Activated naive CD8-positive, alpha-beta T cell treated with anti-CD3 and anti-CD28 coated beads, Interleukin-2, amount 10 ng/mL, durations not matched to agents 7 days and 5 days (primary cell): ENCODE data around the gene PHF10. TPM values are rescaled to one million over a fixed set of nuclear protein-coding genes. Genes with fewer than 3 reads are reported as not detected.

Source experiments
- ATAC-seq: fragments of 150-1000 bp; cut with Tn5 transposase; one replicate; pipeline ENCODE4 v1.10.0; 2021; ENCODE audit warnings: low read depth, moderate library complexity
- POLR2A ChIA-PET: fragments of 350-600 bp; sonication (Branson Sonifier 250); formaldehyde crosslinking; loops from one replicate; lab custom pipeline; 2021; ENCODE audit warnings: antibody characterized with exemption; lab: Charles Lee
- DNase-seq: peaks from one replicate; pipeline ENCODE4 v3.0.0; 2021
- H3K27ac Mint-ChIP-seq: one replicate; pipeline ENCODE4 v1.8.0; 2022; ENCODE audit warnings: mild to moderate bottlenecking, mixed read lengths
- H3K27me3 Mint-ChIP-seq: one replicate; pipeline ENCODE4 v1.8.0; 2022; ENCODE audit warnings: mild to moderate bottlenecking, moderate library complexity, mixed read lengths
- H3K36me3 Mint-ChIP-seq: one replicate; pipeline ENCODE4 v1.8.0; 2021; ENCODE audit warnings: mild to moderate bottlenecking, mixed read lengths
- H3K4me1 Mint-ChIP-seq: one replicate; pipeline ENCODE4 v1.8.0; 2021; ENCODE audit warnings: mixed read lengths
- H3K4me3 Mint-ChIP-seq: one replicate; pipeline ENCODE4 v1.8.0; 2022; ENCODE audit warnings: mild to moderate bottlenecking, moderate library complexity, mixed read lengths
- H3K9me3 Mint-ChIP-seq: one replicate; pipeline ENCODE4 v1.8.0; 2021; ENCODE audit warnings: mixed read lengths
- total RNA-seq, 2 experiments: library from RNA; stranded (reverse); gene quantifications; one replicate each; pipeline ENCODE4 v1.2.3, GENCODE V29; 2021

PHF10 gene
- total RNA-seq, 2 experiments from 2014 or later: 67.2 to 71.0 TPM

DNA sequence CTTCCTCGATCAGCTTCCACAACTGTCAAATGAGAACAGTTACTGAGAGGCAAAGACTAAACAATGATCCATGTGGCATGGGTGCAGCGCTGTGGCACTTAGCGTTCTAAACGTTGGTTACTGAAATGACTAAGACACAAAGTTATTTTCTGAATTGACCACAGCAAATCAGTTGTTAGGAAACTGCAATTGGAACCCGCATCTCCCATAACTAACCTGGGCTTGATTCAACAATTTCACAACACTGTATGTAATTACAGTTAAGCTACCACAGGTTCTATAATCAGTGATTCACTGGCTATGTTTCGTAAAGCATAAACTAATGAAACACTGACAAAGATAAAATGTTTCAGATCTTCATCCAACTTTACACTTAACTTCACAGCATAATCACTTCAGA is 35.0 kb downstream of the PHF10 start:
- Mint-ChIP-seq H3K4me1 (no peaks in the 10 kb centered on the region), H3K9me3 (peaks cover 12% of the 10 kb centered on the region), H3K27ac (no peak overlapping the region), H3K36me3 (peaks cover 49% of the 10 kb centered on the region), H3K4me3 (no peak overlapping the region), H3K27me3 (no peaks in the 10 kb centered on the region)
- ATAC-seq (no peak), DNase-seq (no peak)
- POLR2A ChIA-PET: no interaction called here

DNA sequence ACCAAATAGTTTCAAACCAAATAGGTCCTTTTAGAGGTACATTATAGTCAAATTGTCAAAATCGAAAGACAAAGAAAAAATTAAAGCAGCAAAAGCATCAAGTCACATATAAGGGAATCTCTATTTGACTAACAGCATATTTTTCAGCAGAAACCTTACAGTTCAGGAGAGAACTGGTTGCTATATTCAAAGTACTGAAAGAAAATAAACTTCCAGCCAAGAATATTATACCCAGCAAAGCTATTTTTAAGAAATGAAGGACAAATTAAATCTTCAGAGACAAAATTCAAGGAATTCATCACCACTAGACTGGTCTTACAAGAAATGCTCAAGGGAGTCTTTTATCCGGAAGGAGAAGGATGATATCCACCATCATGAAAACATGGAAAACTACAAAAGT is 38.4 kb downstream of the PHF10 start:
- Mint-ChIP-seq H3K36me3 (peaks cover 67% of the 10 kb centered on the region), H3K4me3 (no peak overlapping the region), H3K27me3 (no peaks in the 10 kb centered on the region), H3K4me1 (peaks cover 1% of the 10 kb centered on the region), H3K27ac (no peak overlapping the region), H3K9me3 (peaks cover 11% of the 10 kb centered on the region)
- POLR2A ChIA-PET: interaction anchor here (1.1 kb wide), 1 partner anchor 15 kb away, joined by 3 read pairs; no protein-coding TSS in a partner anchor
- DNase-seq (no peak), ATAC-seq (no peak)

DNA sequence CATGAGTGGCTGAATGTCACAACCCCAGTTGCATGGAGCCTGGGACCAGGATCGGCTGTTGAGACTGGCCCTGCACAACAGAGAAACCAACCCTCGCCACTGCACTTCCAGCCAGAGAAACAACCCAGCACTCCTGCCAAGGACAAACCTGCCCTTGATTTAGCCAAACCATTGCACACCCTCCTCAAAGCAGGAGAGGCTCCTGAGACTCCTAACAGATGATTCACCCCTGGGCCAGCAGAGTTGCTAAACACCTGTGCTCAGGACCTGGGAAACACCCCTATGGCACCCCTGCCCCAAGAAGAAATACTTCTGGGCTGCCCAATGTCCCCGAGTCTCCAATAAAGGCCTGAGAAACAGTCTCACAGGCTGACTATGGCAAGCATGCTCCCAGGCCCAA is 40.2 kb downstream of the PHF10 start:
- no peak overlapping the region for H3K27ac Mint-ChIP-seq
- no peaks in the 10 kb centered on the region for H3K27me3 Mint-ChIP-seq
- DNase-seq (no peak), ATAC-seq (no peak)
- peaks cover 1% of the 10 kb centered on the region for H3K4me1 Mint-ChIP-seq
- no peak overlapping the region for H3K4me3 Mint-ChIP-seq
- peaks cover 70% of the 10 kb centered on the region for H3K36me3 Mint-ChIP-seq
- peaks cover 11% of the 10 kb centered on the region for H3K9me3 Mint-ChIP-seq
- POLR2A ChIA-PET: no interaction called here

DNA sequence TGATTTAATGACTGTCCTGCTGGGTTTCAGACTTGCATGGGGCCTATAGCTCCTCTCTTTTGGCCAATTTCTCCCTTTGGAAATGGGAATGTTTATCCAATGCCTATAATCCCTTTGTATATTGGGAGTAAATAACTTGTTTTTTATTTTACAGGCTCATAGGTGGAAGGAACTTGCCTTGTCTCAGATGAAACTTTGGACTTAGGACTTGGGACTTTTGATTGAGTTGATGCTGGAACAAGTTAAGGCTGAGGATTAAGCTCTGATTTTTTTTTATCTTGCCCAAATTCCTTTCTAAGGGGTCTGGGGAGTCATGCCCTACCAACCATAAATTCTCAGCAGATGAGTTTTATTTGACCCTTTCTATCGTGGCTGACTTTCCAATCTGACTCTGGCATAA is 46.0 kb downstream of the PHF10 start:
- ATAC-seq (no peak), DNase-seq (no peak)
- POLR2A ChIA-PET: no interaction called here
- no peak overlapping the region for H3K4me3 Mint-ChIP-seq
- peaks cover 3% of the 10 kb centered on the region for H3K9me3 Mint-ChIP-seq
- H3K27ac Mint-ChIP-seq: no peak overlapping the region
- H3K4me1 Mint-ChIP-seq: peaks cover under 1% of the 10 kb centered on the region
- H3K27me3 Mint-ChIP-seq: no peaks in the 10 kb centered on the region
- H3K36me3 Mint-ChIP-seq: peaks cover 33% of the 10 kb centered on the region

DNA sequence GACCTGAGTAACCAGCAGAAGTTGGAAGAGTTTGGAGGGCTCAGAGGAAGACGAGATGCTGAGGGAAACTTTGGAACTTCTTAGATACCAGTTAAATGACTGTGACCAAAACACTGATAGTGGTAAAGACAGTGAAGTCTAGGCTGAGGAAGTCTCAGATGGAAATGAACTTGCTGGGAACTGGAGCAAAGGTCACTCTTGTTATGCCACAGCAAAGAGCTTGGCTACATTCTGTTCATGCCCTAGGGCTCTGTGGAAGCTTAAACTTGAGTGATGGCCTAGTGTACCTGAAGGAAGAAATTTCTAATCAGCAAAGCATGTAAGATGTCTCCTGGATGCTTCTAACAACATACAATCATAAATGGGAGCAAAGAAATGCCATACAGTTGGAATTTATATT is 47.2 kb downstream of the PHF10 start:
- no peak overlapping the region for H3K27ac Mint-ChIP-seq
- no peak for ATAC-seq
- peaks cover 29% of the 10 kb centered on the region for H3K36me3 Mint-ChIP-seq
- no peak for DNase-seq
- peaks cover 2% of the 10 kb centered on the region for H3K9me3 Mint-ChIP-seq
- H3K4me3 Mint-ChIP-seq: no peak overlapping the region
- POLR2A ChIA-PET: no interaction called here
- no peaks in the 10 kb centered on the region for H3K27me3 Mint-ChIP-seq
- no peaks in the 10 kb centered on the region for H3K4me1 Mint-ChIP-seq

DNA sequence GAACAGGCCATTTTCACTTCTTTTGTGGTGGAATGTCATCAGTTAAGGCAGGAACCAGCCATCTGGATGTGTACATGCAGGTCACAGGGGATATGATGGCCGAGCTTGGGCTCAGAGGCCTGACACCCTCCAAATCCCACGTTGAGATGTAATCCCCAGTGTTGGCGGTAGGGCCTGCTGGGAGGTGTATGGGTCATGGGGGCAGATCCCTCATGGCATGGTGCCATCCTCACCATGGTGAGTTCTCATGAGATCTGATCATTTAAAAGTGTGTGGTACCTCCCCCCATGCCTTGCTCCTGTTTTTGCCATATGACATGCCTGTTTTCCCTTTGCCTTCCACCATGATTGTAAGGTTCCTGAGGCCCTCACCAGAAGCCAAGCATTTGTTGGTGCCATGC is 49.3 kb downstream of the PHF10 start:
- Mint-ChIP-seq H3K9me3 (no peaks in the 10 kb centered on the region), H3K4me3 (no peak overlapping the region), H3K27ac (no peak overlapping the region), H3K4me1 (peaks cover 4% of the 10 kb centered on the region), H3K36me3 (peaks cover 12% of the 10 kb centered on the region), H3K27me3 (no peaks in the 10 kb centered on the region)
- ATAC-seq (no peak), DNase-seq (no peak)
- POLR2A ChIA-PET: no interaction called here

DNA sequence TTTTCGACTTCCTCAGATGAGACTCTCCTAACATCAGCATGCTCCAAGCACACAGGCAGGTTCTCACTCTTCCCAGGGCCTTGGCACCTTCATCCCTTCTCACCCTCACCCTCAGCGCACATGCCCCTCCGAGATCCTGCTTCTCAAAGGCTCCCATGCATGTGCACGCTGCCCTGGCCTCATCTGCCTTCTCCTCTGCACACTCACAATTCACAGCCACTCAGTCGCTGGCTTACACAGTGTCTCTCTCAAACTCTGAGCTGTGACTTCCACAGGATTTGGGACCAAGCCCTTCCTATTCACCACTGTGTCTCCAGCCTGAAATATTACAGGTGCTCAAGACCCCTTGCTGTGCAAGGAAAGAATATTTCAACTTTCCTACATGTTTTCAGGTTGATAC is 52.7 kb downstream of the PHF10 start:
- POLR2A ChIA-PET: no interaction called here
- H3K36me3 Mint-ChIP-seq: peaks cover 7% of the 10 kb centered on the region
- ATAC-seq (no peak), DNase-seq (no peak)
- H3K27ac Mint-ChIP-seq: no peak overlapping the region
- H3K9me3 Mint-ChIP-seq: no peaks in the 10 kb centered on the region
- no peaks in the 10 kb centered on the region for H3K27me3 Mint-ChIP-seq
- peaks cover 13% of the 10 kb centered on the region for H3K4me1 Mint-ChIP-seq
- H3K4me3 Mint-ChIP-seq: no peak overlapping the region

DNA sequence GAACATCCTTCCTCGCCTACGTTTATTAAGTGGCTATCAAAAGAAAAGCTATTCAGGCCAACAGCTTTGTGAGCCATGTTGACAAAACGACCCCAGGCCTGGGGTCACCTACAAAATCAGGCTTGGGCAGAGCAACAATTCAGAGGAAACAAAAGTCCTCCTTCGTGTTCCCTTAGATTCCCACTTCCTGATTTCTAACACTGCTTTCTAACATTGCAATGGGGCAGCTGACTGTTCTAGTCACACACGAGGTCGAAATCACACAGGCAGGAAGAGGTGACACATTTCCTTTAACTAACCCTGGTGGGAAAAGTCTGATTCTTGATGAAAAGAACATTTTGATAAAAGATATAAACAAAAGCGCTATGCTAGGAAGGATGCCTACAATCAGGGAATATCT is 54.4 kb downstream of the PHF10 start:
- H3K27ac Mint-ChIP-seq: peak overlapping the region; percentile 53
- DNase-seq (no peak), ATAC-seq (peak; percentile 63)
- H3K4me1 Mint-ChIP-seq: peaks cover 13% of the 10 kb centered on the region
- POLR2A ChIA-PET: interaction anchor here (0.5 kb wide), 1 partner anchor 1314 kb away, joined by 4 read pairs; no protein-coding TSS in a partner anchor
- no peaks in the 10 kb centered on the region for H3K9me3 Mint-ChIP-seq
- H3K4me3 Mint-ChIP-seq: peak overlapping the region; percentile 3
- H3K27me3 Mint-ChIP-seq: no peaks in the 10 kb centered on the region
- peaks cover 7% of the 10 kb centered on the region for H3K36me3 Mint-ChIP-seq

DNA sequence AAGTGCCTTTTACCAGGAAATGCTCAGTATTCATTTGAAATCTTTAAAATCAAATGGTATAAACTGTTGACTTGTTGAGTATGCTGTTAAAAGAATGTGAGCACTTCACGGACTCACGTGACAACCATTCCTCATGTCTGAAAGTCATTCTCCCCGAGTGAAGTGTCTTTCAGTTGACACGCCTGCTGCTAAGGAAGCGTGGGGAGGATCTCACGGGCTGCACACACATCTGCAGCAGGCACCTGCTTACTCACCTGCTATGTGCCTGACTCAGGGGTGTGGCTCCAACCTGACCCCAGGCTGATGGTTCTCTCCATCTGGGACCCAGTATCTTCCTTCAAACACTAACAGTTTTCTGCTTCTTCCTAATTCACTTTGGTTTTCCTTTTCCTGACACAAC is 55.2 kb downstream of the PHF10 start:
- DNase-seq: no peak

DNA sequence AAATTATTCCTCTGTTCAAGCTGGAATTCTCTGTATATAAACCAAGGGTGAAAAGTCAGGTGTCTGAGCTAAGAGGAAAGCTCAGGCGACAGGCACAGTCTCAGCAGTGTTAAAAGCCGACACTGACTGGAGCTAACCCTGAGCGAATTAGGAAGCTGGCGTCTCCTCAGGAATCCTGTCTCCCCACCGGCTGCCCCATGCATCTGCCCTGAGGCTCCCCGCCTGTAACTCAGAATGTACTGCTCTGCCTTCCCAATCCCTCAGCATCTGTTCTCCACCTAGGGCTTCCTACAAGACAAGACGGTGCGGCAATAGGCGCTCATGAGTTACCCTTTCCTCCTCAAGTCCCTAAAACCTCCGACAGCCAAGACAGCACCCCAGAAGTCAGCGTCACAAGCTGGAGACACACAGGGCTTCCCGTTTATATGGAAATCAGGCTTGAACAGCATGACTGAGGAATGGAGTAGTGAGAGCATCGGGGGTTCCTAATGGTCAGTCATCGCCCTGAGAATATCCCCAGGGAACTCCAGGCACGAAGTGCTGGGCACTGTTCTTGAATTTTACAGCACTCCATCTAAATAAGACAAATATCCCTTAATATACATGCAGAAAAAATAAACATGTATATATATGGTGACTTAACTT is 56.0 kb downstream of the PHF10 start:
- no peak overlapping the region for H3K4me3 Mint-ChIP-seq
- ATAC-seq: no peak
- no peaks in the 10 kb centered on the region for H3K9me3 Mint-ChIP-seq
- H3K4me1 Mint-ChIP-seq: peaks cover 13% of the 10 kb centered on the region
- DNase-seq: no peak
- POLR2A ChIA-PET: no interaction called here
- no peak overlapping the region for H3K27ac Mint-ChIP-seq
- peaks cover 5% of the 10 kb centered on the region for H3K36me3 Mint-ChIP-seq
- no peaks in the 10 kb centered on the region for H3K27me3 Mint-ChIP-seq

More for the DNA sequence above, 55.2 kb downstream of the PHF10 start:
- Mint-ChIP-seq H3K36me3 (peaks cover 5% of the 10 kb centered on the region), H3K27me3 (no peaks in the 10 kb centered on the region), H3K27ac (peak overlapping the region; percentile 53), H3K9me3 (no peaks in the 10 kb centered on the region), H3K4me3 (no peak overlapping the region), H3K4me1 (peaks cover 13% of the 10 kb centered on the region)
- no peak for ATAC-seq
- POLR2A ChIA-PET: no interaction called here

DNA sequence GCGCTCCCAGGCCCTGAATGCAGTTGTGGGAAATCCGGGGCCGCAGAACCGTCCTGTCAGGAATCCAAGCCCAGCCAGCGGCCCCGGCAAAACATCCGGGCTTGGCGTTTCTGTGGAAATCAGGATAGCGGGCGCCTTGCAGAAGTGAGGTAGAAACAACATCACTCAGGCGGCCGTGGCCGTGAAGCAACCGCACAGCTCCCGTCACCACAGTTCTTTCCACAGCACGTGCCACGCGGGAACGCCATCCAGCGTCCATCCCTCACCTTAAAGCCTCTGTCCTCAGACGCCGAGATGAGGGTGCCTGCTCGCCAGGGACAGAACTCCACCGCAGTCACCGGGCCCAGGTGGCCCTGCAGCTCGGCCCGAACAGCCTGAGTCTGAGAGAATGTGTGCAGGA is 56.6 kb downstream of the PHF10 start:
- ATAC-seq (no peak), DNase-seq (no peak)
- H3K4me1 Mint-ChIP-seq: peaks cover 13% of the 10 kb centered on the region
- H3K9me3 Mint-ChIP-seq: no peaks in the 10 kb centered on the region
- no peaks in the 10 kb centered on the region for H3K27me3 Mint-ChIP-seq
- peaks cover 3% of the 10 kb centered on the region for H3K36me3 Mint-ChIP-seq
- H3K27ac Mint-ChIP-seq: no peak overlapping the region
- H3K4me3 Mint-ChIP-seq: no peak overlapping the region
- POLR2A ChIA-PET: no interaction called here

DNA sequence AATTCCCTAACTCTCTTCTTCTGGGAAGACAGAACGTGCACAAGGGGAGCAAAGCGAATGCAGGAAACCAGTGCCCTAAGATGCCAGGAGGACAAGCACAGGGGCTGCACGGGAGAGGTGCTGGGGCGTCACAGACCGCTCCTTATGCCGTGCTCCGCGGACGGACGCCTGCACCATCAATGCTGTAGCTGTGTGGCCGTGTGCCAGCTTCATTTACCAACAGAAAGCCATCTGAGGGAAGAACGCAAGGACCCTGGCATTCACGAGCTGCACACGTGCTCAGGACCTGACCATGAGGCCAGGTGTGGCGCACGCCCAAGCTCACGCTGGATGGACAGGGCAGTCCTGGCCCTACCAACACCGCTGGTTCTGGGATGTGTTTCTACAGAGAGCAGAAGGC is 57.9 kb downstream of the PHF10 start:
- DNase-seq (no peak), ATAC-seq (no peak)
- Mint-ChIP-seq H3K4me3 (no peak overlapping the region), H3K4me1 (peaks cover 10% of the 10 kb centered on the region), H3K9me3 (no peaks in the 10 kb centered on the region), H3K27me3 (no peaks in the 10 kb centered on the region), H3K27ac (no peak overlapping the region), H3K36me3 (peaks cover 3% of the 10 kb centered on the region)
- POLR2A ChIA-PET: interaction anchor here (0.5 kb wide), 1 partner anchor 423 kb away, joined by 3 read pairs; no protein-coding TSS in a partner anchor

DNA sequence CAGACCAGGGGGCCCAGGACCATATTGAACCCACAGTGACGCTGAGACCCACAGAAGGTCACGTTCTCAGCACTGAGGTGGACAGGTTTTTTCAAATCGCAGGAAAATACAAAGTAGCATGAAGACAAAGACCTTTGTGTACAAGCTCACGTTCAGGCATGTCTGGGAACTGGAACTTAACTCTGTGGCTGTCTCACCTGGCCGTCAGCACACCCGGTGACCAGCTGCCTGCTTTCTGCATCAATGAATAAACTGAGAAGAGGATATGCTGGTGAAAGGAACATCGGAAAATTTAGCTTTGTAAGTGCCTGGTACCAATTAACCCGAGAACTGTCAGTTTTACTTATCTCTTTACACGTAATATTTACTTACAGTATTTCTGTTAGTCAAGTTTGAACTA is 59.0 kb downstream of the PHF10 start:
- Mint-ChIP-seq H3K27me3 (no peaks in the 10 kb centered on the region), H3K36me3 (peaks cover 3% of the 10 kb centered on the region), H3K4me3 (no peak overlapping the region), H3K27ac (no peak overlapping the region), H3K4me1 (peaks cover 10% of the 10 kb centered on the region), H3K9me3 (no peaks in the 10 kb centered on the region)
- no peak for DNase-seq
- ATAC-seq: no peak
- POLR2A ChIA-PET: no interaction called here

DNA sequence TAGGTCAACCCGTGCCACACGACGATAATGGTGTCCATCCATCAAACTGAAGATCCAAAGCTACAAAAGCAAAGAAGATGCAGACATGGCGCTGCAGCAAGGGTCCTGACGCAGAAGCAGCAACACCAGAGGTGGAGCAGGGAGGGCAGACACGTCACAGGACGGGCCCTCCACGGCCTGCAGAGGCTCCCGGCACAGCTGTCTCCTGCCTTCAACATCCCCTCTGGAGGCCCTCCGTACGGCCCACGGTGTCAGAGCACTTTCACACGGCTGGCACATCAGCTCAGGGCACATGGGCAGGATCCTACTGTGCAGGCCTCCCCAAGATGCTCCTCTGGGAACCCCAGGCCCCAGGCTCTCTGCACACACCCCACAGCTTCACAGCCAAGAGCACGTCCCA is 60.1 kb downstream of the PHF10 start:
- peaks cover 1% of the 10 kb centered on the region for H3K4me1 Mint-ChIP-seq
- DNase-seq (no peak), ATAC-seq (no peak)
- H3K36me3 Mint-ChIP-seq: peaks cover 3% of the 10 kb centered on the region
- no peaks in the 10 kb centered on the region for H3K27me3 Mint-ChIP-seq
- no peaks in the 10 kb centered on the region for H3K9me3 Mint-ChIP-seq
- no peak overlapping the region for H3K4me3 Mint-ChIP-seq
- H3K27ac Mint-ChIP-seq: no peak overlapping the region
- POLR2A ChIA-PET: no interaction called here
